Panc1 (cell line): ENCODE results near the gene C4BPB. TPM values are rescaled to one million over a fixed set of nuclear protein-coding genes. Genes with fewer than 3 reads are reported as not detected.

ENCODE experiments used
- ATAC-seq: fragments of 200-7000 bp; cut with Tn5 transposase; 2 replicates; pipeline ENCODE4 v1.9.1; 2020; ENCODE audit warnings: mild to moderate bottlenecking, moderate library complexity
- BruUV-seq: library from RNA; stranded (reverse); fragments of 400-500 nt; replicated peaks from 2 replicates; lab custom pipeline; 2021; lab: Mats Ljungman, UMichigan
- CTCF ChIA-PET: fragments of 300-600 bp; sonication (Branson Sonifier 250); formaldehyde crosslinking; loops from one replicate; lab custom pipeline; 2022; ENCODE audit warnings: antibody characterized with exemption; lab: Charles Lee
- POLR2A ChIA-PET: fragments of 300-600 bp; sonication (Branson Sonifier 250); formaldehyde crosslinking; loops from one replicate; lab custom pipeline; 2022; ENCODE audit warnings: antibody characterized with exemption; lab: Charles Lee
- DNase-seq: peaks from one replicate; pipeline ENCODE4 v3.0.0-alpha.2; 2010; ENCODE audit warnings: low read depth, low spot score
- H3K27ac ChIP-seq: 2 replicates; pipeline ENCODE4 v1.5.1; 2011; ENCODE audit warnings: mild to moderate bottlenecking, low read length, inconsistent platforms
- H3K27me3 ChIP-seq: fragments of 200-500 bp; sonication (Bioruptor generic); 2 replicates; pipeline ENCODE4 v1.6.0; 2014; ENCODE audit warnings: low read length, inconsistent platforms; ENCODE audit not compliant: control insufficient read depth, insufficient read depth
- H3K36me3 ChIP-seq: fragments of 200-500 bp; sonication (Bioruptor generic); 2 replicates; pipeline ENCODE4 v1.5.1; 2014; ENCODE audit warnings: inconsistent platforms, mild to moderate bottlenecking, low read length, moderate library complexity; ENCODE audit not compliant: control insufficient read depth, insufficient read depth
- H3K4me1 ChIP-seq: 2 replicates; pipeline ENCODE4 v1.5.1; 2011; ENCODE audit warnings: inconsistent platforms, mild to moderate bottlenecking, low read length, moderate library complexity; ENCODE audit not compliant: control insufficient read depth, insufficient read depth
- H3K4me3 ChIP-seq, 2 experiments: 2 replicates each; pipeline ENCODE4 v1.5.1; 2011 to 2012; ENCODE audit warnings: low read depth in 2 of 2, low read length in 2 of 2, mild to moderate bottlenecking in 2 of 2, inconsistent platforms in 1 of 2, moderate library complexity in 1 of 2
- H3K9me3 ChIP-seq: fragments of 200-500 bp; sonication (Bioruptor generic); 2 replicates; pipeline ENCODE4 v1.5.1; 2014; ENCODE audit warnings: low read depth, mild to moderate bottlenecking, inconsistent platforms, low read length, moderate library complexity; ENCODE audit not compliant: control insufficient read depth, insufficient read depth
- CTCF ChIP-seq: fragments of 450-650 bp; IDR thresholded peaks from 2 replicates; pipeline ENCODE4 v1.5.1; 2017; ENCODE audit warnings: mild to moderate bottlenecking
- POLR2AphosphoS5 ChIP-seq: IDR thresholded peaks from 2 replicates; pipeline ENCODE4 v1.6.1; 2012; ENCODE audit warnings: mild to moderate bottlenecking, low read depth, low read length, moderate library complexity
- REST ChIP-seq, 2 experiments: IDR thresholded peaks; 2 replicates each; pipeline ENCODE4 v1.6.1; 2011 to 2012; ENCODE audit warnings: low read depth in 2 of 2, control low read depth in 1 of 2, low read length in 1 of 2, mild to moderate bottlenecking in 1 of 2, moderate library complexity in 1 of 2; ENCODE audit not compliant: insufficient read depth in 1 of 2
- SIN3A ChIP-seq: IDR thresholded peaks from 2 replicates; pipeline ENCODE4 v1.6.1; 2012; ENCODE audit warnings: low read depth, mild to moderate bottlenecking, low read length, moderate library complexity, borderline replicate concordance; ENCODE audit not compliant: insufficient read depth
- TCF7L2 ChIP-seq: IDR thresholded peaks from 2 replicates; pipeline ENCODE4 v1.6.1; 2011; ENCODE audit warnings: mild to moderate bottlenecking, low read depth, low read length, inconsistent platforms
- in situ Hi-C: cut with HindIII; loops from 2 replicates; pipeline ENCODE4 v1.10.0; 2016; ENCODE audit warnings: low sequenced_read_pairs, low pct_unique_long_range_greater_than_20kb
- intact Hi-C: fragments of 100-400 bp; cut with micrococcal nuclease; formaldehyde crosslinking; loops from one replicate; pipeline ENCODE4 v1.10.0; 2022; ENCODE audit not compliant: unreplicated experiment
- total RNA-seq: library from RNA; stranded (reverse); gene quantifications from one replicate; pipeline ENCODE4 v1.2.1, GENCODE V29; 2021; ENCODE audit not compliant: unreplicated experiment

C4BPB gene
- total RNA-seq, 1 experiment from 2014 or later = 0.62 TPM

- DNase-seq (no peak), ATAC-seq (no peak)
- H3K9me3 ChIP-seq = peaks cover 8% of the 10 kb centered on the region; the same call in 1 of the 2 replicates
- H3K36me3 ChIP-seq = no peaks in the 10 kb centered on the region
- H3K27ac ChIP-seq = no peak overlapping the region
- POLR2A ChIA-PET = no interaction called here
- CTCF ChIA-PET = no interaction called here
- no peak overlapping the region for H3K4me3 ChIP-seq
- H3K4me1 ChIP-seq = no peaks in the 10 kb centered on the region
- TF ChIP-seq REST (IDR thresholded peaks at IDR 0.05; ENCODE audit: insufficient read depth in 1 of 2, low read depth in 2 of 2, low read length in 1 of 2) (no peak), SIN3A (no peak)
- no TSS peak for BruUV-seq
- no peaks in the 10 kb centered on the region for H3K27me3 ChIP-seq
- in situ Hi-C loops (no loop called here), intact Hi-C loops (no loop called here)
Measured at GRCh38 chr1:207101720-207102119, 13.1 kb downstream of the C4BPB start.

GRCh38 chr1:207102146-207102545 is 13.5 kb downstream of the C4BPB start:
- H3K9me3 ChIP-seq = peaks cover 8% of the 10 kb centered on the region; the same call in 1 of the 2 replicates
- H3K27ac ChIP-seq = no peak overlapping the region
- DNase-seq = no peak
- ChIA-PET CTCF (no interaction called here), POLR2A (no interaction called here)
- no peaks in the 10 kb centered on the region for H3K36me3 ChIP-seq
- TF ChIP-seq CTCF (no peak), TCF7L2 (no peak), POLR2AphosphoS5 (no peak), SIN3A (no peak), REST (IDR thresholded peaks at IDR 0.05; ENCODE audit: insufficient read depth in 1 of 2, low read depth in 2 of 2, low read length in 1 of 2) (no peak)
- intact Hi-C loops = no loop called here
- no peaks in the 10 kb centered on the region for H3K27me3 ChIP-seq
- H3K4me1 ChIP-seq = no peaks in the 10 kb centered on the region
- no peak for ATAC-seq
- BruUV-seq = no TSS peak
- H3K4me3 ChIP-seq = no peak overlapping the region
- in situ Hi-C loops = no loop called here
